Stimulated activated memory B cell treated with anti-CD40 and anti-IgM and Interleukin-4, amounts not matched to agents 10 μg/mL and 1 μg/mL and 100 μg/mL, for 72 hours (primary cell): ENCODE data around the gene SCYL2.
"Not testable (repeated sequence)": the region's sequence is repeated elsewhere in the genome, so short reads cannot be mapped to it uniquely, and the experiment has no call there.

Experiments
- ATAC-seq: fragments of 150-1000 bp; cut with Tn5 transposase; 2 replicates; pipeline ENCODE4 v1.10.0; 2021
- H3K27ac Mint-ChIP-seq: one replicate; pipeline ENCODE4 v1.8.0; 2022; ENCODE audit warnings: mild to moderate bottlenecking, mixed read lengths
- H3K27me3 Mint-ChIP-seq: one replicate; pipeline ENCODE4 v1.8.0; 2022; ENCODE audit warnings: mixed read lengths
- H3K36me3 Mint-ChIP-seq: one replicate; pipeline ENCODE4 v1.8.0; 2022; ENCODE audit warnings: mixed read lengths
- H3K4me1 Mint-ChIP-seq: one replicate; pipeline ENCODE4 v1.8.0; 2022; ENCODE audit warnings: mixed read lengths
- H3K4me3 Mint-ChIP-seq: one replicate; pipeline ENCODE4 v1.8.0; 2022; ENCODE audit warnings: mild to moderate bottlenecking, moderate library complexity, mixed read lengths
- H3K9me3 Mint-ChIP-seq: one replicate; pipeline ENCODE4 v1.8.0; 2022; ENCODE audit warnings: mixed read lengths

SCYL2 gene

GRCh38 chr12:100332852-100333251, 65.9 kb downstream of the SCYL2 start:
- Mint-ChIP-seq H3K4me1 (peaks cover 18% of the 10 kb centered on the region), H3K4me3 (no peak overlapping the region), H3K27me3 (no peaks in the 10 kb centered on the region), H3K36me3 (peaks cover 79% of the 10 kb centered on the region), H3K9me3 (no peaks in the 10 kb centered on the region), H3K27ac (no peak overlapping the region)
- no peak for ATAC-seq

GRCh38 chr12:100337299-100337698, 70.3 kb downstream of the SCYL2 start:
- ATAC-seq: no peak
- Mint-ChIP-seq H3K27ac (no peak overlapping the region), H3K4me3 (no peak overlapping the region)

GRCh38 chr12:100337727-100338126, 70.8 kb downstream of the SCYL2 start:
- ATAC-seq: no peak
- H3K4me1 Mint-ChIP-seq: no peaks in the 10 kb centered on the region
- H3K27ac Mint-ChIP-seq: no peak overlapping the region
- H3K36me3 Mint-ChIP-seq: peaks cover 48% of the 10 kb centered on the region
- H3K4me3 Mint-ChIP-seq: no peak overlapping the region
- H3K9me3 Mint-ChIP-seq: peaks cover 4% of the 10 kb centered on the region
- H3K27me3 Mint-ChIP-seq: no peaks in the 10 kb centered on the region

More at GRCh38 chr12:100337299-100337698, 70.3 kb downstream of the SCYL2 start:
- no peaks in the 10 kb centered on the region for H3K4me1 Mint-ChIP-seq
- no peaks in the 10 kb centered on the region for H3K27me3 Mint-ChIP-seq
- peaks cover under 1% of the 10 kb centered on the region for H3K9me3 Mint-ChIP-seq
- peaks cover 48% of the 10 kb centered on the region for H3K36me3 Mint-ChIP-seq

DNA sequence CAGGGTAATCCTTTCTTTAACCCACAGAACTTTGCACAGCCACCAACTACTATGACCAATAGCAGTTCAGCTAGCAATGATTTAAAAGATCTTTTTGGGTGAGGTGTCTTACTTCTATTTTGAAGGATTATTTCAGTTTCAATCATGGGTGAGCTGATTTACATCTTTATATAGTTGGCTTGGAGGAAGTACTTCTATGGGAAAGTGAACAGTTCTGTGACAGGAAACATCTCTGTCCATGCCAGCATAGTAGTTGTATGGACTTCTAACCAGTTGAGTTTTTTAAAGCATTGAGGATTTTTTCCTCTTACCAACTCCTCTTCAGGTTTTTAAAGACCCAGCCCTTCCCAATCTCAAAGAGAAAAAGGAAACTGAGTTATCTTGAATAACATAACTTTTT, 72.1 kb downstream of the SCYL2 start:
- Mint-ChIP-seq H3K4me3 (no peak overlapping the region), H3K9me3 (peaks cover 4% of the 10 kb centered on the region), H3K4me1 (no peaks in the 10 kb centered on the region), H3K27ac (no peak overlapping the region), H3K27me3 (no peaks in the 10 kb centered on the region), H3K36me3 (peaks cover 43% of the 10 kb centered on the region)
- no peak for ATAC-seq

DNA sequence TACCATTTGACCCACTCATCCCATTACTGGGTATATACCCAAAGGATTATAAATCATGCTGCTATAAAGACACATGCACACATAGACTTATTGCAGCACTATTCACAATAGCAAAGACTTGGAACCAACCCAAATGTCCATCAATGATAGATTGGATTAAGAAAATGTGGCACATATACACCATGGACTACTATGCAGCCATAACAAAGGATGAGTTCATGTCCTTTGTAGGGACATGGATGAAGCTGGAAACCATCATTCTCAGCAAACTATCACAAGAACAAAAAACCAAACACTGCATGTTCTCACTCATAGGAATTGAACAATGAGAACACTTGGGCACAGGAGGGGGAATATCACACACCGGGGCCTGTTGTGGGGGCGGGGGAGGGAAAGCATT, 75.9 kb downstream of the SCYL2 start:
- not testable (repeated sequence) for H3K4me3 Mint-ChIP-seq, H3K27me3 Mint-ChIP-seq, H3K9me3 Mint-ChIP-seq, ATAC-seq, H3K4me1 Mint-ChIP-seq, H3K27ac Mint-ChIP-seq
- H3K36me3 Mint-ChIP-seq: peaks cover 19% of the 10 kb centered on the region

DNA sequence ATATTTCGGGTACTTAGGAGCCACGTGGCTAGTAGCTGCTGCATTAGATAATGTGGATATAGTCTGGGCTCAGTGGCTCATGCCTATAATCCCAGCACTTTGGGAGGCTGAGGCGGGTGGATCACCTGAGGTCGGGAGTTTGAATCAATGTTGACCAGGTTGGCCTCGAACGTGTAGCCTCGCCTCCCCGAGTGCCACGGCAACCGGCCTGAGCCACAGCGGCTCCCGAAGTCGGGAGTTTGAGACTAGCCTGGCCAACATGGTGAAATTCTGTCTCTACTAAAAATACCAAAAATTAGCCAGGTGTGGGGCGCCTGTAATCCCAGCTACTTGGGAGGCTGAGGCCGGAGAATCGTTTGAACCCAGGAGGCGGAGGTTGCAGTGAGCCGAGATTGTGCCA, 77.4 kb downstream of the SCYL2 start:
- not testable (repeated sequence) for ATAC-seq, H3K9me3 Mint-ChIP-seq, H3K4me1 Mint-ChIP-seq, H3K27me3 Mint-ChIP-seq, H3K27ac Mint-ChIP-seq, H3K4me3 Mint-ChIP-seq
- H3K36me3 Mint-ChIP-seq: peaks cover 11% of the 10 kb centered on the region

GRCh38 chr12:100345020-100345767, 78.2 kb downstream of the SCYL2 start:
- Mint-ChIP-seq H3K36me3 (peaks cover 11% of the 10 kb centered on the region), H3K27ac (no peak overlapping the region), H3K4me3 (no peak overlapping the region), H3K9me3 (peaks cover 4% of the 10 kb centered on the region), H3K4me1 (no peaks in the 10 kb centered on the region), H3K27me3 (no peaks in the 10 kb centered on the region)
- ATAC-seq: no peak

DNA sequence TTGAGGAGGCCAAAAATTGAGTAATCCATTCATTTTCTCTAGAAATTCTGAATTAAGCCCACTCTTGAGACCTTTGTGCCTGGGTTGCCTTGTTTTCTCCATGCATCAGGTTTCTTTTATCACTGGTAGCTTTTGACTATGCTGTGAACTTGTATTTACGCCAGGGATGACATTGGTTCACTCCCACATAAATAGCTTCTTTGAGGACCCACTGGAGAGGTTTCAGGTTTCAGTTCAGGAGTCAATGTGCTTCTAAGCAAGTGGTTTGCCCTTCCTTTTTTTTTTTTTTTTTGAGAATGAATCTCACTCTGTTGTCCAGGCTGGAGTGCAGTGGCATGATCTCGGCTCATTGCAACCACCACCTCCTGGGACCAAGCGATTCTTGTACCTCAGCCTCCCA, 79.7 kb downstream of the SCYL2 start:
- H3K4me3 Mint-ChIP-seq: no peak overlapping the region
- no peaks in the 10 kb centered on the region for H3K4me1 Mint-ChIP-seq
- H3K27me3 Mint-ChIP-seq: no peaks in the 10 kb centered on the region
- ATAC-seq: no peak
- peaks cover 4% of the 10 kb centered on the region for H3K9me3 Mint-ChIP-seq
- H3K36me3 Mint-ChIP-seq: peaks cover 11% of the 10 kb centered on the region
- H3K27ac Mint-ChIP-seq: no peak overlapping the region

- Mint-ChIP-seq H3K9me3 (no peaks in the 10 kb centered on the region), H3K36me3 (no peaks in the 10 kb centered on the region), H3K27ac (no peak overlapping the region), H3K4me1 (no peaks in the 10 kb centered on the region), H3K4me3 (no peak overlapping the region), H3K27me3 (no peaks in the 10 kb centered on the region)
- no peak for ATAC-seq
Observed at GRCh38 chr12:100348657-100349454, 81.9 kb downstream of the SCYL2 start.

DNA sequence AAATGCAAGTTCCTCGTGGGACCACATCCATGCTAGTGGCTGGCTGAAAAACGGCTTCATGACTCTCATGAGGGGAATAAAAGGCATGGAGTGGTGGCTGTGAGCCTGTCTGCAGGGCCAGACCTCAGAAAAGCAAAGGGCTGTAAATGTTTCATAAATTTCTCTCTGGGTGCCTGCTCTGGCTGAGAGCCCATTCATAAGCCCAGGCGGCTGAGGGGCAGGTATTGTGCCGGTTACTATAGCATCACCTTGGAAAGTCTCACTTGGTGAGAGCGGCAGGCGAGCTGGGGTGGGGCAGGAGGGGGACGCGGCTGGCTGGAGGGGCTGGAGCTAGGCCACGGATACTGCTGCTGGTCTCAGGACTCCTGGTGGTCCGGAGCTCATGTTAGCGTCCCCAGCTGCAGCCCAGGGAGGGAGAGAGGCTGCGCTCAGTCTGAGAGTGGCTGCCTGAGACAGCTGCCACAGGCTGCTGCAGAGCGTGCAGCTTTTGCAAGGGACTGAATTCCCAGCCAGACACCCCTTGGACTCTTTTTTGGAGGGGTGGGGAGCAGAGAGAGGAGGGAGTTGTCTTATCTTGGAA, 89.8 kb downstream of the SCYL2 start, which contains the start of gene SLC17A8:
Gene SLC17A8 (plus strand): TSS at position 431 of the 580 bp plus-strand sequence. CDS start 318 bp downstream, outside the sequence.
- H3K9me3 Mint-ChIP-seq: no peaks in the 10 kb centered on the region
- peak; percentile 28 for ATAC-seq
- no peaks in the 10 kb centered on the region for H3K36me3 Mint-ChIP-seq
- H3K27ac Mint-ChIP-seq: no peak within 1 kb of the TSS
- H3K4me3 Mint-ChIP-seq: no peak within 1 kb of the TSS
- H3K27me3 Mint-ChIP-seq: peaks cover 41% of the 10 kb centered on the region
- no peaks in the 10 kb centered on the region for H3K4me1 Mint-ChIP-seq

DNA sequence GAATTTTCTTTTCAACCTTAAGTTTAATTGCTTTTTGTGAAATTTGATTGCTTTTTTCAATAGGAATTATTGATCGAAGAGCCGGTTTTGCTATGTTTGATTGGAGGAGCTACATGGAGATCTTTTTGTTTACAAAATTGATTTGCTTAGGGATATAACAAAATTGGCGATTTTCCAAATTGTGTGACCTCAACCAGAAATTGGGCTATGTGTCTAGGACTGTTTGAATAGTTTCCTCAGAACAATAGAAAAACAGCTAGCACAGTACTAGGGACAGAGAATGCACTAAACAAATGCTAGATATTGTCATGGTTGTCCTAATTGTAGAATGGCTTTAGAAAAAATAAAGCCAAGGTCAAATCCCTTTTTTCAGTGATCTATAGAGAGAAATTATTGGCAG, 92.3 kb downstream of the SCYL2 start:
- H3K4me1 Mint-ChIP-seq: no peaks in the 10 kb centered on the region
- no peaks in the 10 kb centered on the region for H3K9me3 Mint-ChIP-seq
- H3K27me3 Mint-ChIP-seq: peaks cover 42% of the 10 kb centered on the region
- ATAC-seq: no peak
- no peak overlapping the region for H3K27ac Mint-ChIP-seq
- H3K36me3 Mint-ChIP-seq: no peaks in the 10 kb centered on the region
- no peak overlapping the region for H3K4me3 Mint-ChIP-seq

DNA sequence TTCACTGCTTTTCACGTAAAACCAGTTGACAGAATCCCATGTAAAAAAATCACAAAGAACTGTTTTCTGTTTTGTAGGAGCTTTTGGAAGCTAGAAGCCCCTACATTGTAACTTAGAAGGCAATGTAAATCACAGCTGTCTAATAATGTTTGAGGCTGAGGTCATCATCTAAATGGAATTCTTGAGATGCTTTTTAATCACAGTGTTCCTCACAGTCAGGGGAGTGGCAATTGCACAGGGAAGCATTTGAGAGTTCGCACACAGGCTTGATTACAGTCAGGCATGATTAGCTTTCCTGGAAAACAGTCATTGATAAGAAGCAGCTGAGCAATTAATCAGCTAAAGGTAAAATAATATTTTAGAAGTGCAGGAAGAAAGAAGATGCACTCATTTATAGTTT, 92.8 kb downstream of the SCYL2 start:
- no peak for ATAC-seq
- Mint-ChIP-seq H3K9me3 (no peaks in the 10 kb centered on the region), H3K36me3 (no peaks in the 10 kb centered on the region), H3K4me3 (no peak overlapping the region), H3K27me3 (peaks cover 38% of the 10 kb centered on the region), H3K4me1 (no peaks in the 10 kb centered on the region), H3K27ac (no peak overlapping the region)

GRCh38 chr12:100360450-100360849, 93.5 kb downstream of the SCYL2 start:
- ATAC-seq: no peak
- H3K36me3 Mint-ChIP-seq: no peaks in the 10 kb centered on the region
- H3K9me3 Mint-ChIP-seq: no peaks in the 10 kb centered on the region

GRCh38 chr12:100364324-100364723, 97.3 kb downstream of the SCYL2 start:
- no peaks in the 10 kb centered on the region for H3K36me3 Mint-ChIP-seq

More at GRCh38 chr12:100360450-100360849, 93.5 kb downstream of the SCYL2 start:
- H3K27ac Mint-ChIP-seq: no peak overlapping the region
- H3K4me1 Mint-ChIP-seq: no peaks in the 10 kb centered on the region
- peaks cover 31% of the 10 kb centered on the region for H3K27me3 Mint-ChIP-seq
- H3K4me3 Mint-ChIP-seq: no peak overlapping the region

GRCh38 chr12:100365411-100365810, 98.4 kb downstream of the SCYL2 start:
- Mint-ChIP-seq H3K4me1 (no peaks in the 10 kb centered on the region), H3K4me3 (no peak overlapping the region), H3K36me3 (no peaks in the 10 kb centered on the region), H3K27me3 (peaks cover 33% of the 10 kb centered on the region), H3K9me3 (no peaks in the 10 kb centered on the region), H3K27ac (no peak overlapping the region)
- ATAC-seq: no peak

More at GRCh38 chr12:100364324-100364723, 97.3 kb downstream of the SCYL2 start:
- Mint-ChIP-seq H3K4me3 (no peak overlapping the region), H3K4me1 (no peaks in the 10 kb centered on the region), H3K27ac (no peak overlapping the region), H3K9me3 (no peaks in the 10 kb centered on the region), H3K27me3 (peaks cover 34% of the 10 kb centered on the region)
- no peak for ATAC-seq
